IPS-20b (cell line): ENCODE data around the gene H2AZ2.

Experiments used
- H3K27ac ChIP-seq: one replicate; pipeline ENCODE4 v1.5.1; 2013; ENCODE audit warnings: low read length
- H3K27me3 ChIP-seq: 2 replicates; pipeline ENCODE4 v1.6.1; 2013; ENCODE audit warnings: mild to moderate bottlenecking, low read length, inconsistent platforms; ENCODE audit not compliant: insufficient read depth
- H3K36me3 ChIP-seq: 2 replicates; pipeline ENCODE4 v1.6.1; 2013; ENCODE audit warnings: low read depth, mild to moderate bottlenecking, inconsistent platforms, low read length, moderate library complexity; ENCODE audit not compliant: insufficient read depth
- H3K4me1 ChIP-seq: 2 replicates; pipeline ENCODE4 v1.6.1; 2013; ENCODE audit warnings: mild to moderate bottlenecking, control low read depth, inconsistent platforms, low read length, moderate library complexity; ENCODE audit not compliant: insufficient read depth
- H3K4me3 ChIP-seq: 2 replicates; pipeline ENCODE4 v1.5.1; 2013; ENCODE audit warnings: mild to moderate bottlenecking, low read length, inconsistent platforms
- H3K9ac ChIP-seq: 2 replicates; pipeline ENCODE4 v1.6.1; 2013; ENCODE audit warnings: low read depth, mild to moderate bottlenecking, inconsistent platforms, low read length, moderate library complexity
- H3K9me3 ChIP-seq: 2 replicates; pipeline ENCODE4 v1.6.1; 2013; ENCODE audit warnings: mild to moderate bottlenecking, low read depth, low read length, inconsistent platforms; ENCODE audit not compliant: insufficient read depth

H2AZ2 gene

GRCh38 chr7:44847920-44848634 is at the start of gene H2AZ2:
H2AZ2 (minus strand) TSS chr7:44848087; CDS start chr7:44847971, 116 bp downstream.
- no peaks in the 10 kb centered on the region for H3K27me3 ChIP-seq

GRCh38 chr7:44897309-44897708 is 49.4 kb upstream of the H2AZ2 start:
- Histone ChIP-seq H3K4me3 (no peak overlapping the region), H3K9ac (no peak overlapping the region), H3K9me3 (no peaks in the 10 kb centered on the region), H3K36me3 (no peaks in the 10 kb centered on the region), H3K27ac (no peak overlapping the region), H3K27me3 (no peaks in the 10 kb centered on the region), H3K4me1 (no peaks in the 10 kb centered on the region)

More at GRCh38 chr7:44847920-44848634, at the start of gene H2AZ2:
- Histone ChIP-seq H3K9ac (peak within 1 kb of the TSS; percentile 98), H3K4me3 (peak within 1 kb of the TSS; percentile 99), H3K27ac (peak within 1 kb of the TSS; percentile 97), H3K9me3 (no peaks in the 10 kb centered on the region), H3K4me1 (no peaks in the 10 kb centered on the region; the same call in 1 of the 2 replicates), H3K36me3 (no peaks in the 10 kb centered on the region)

- Histone ChIP-seq H3K9me3 (no peaks in the 10 kb centered on the region), H3K36me3 (no peaks in the 10 kb centered on the region), H3K4me1 (no peaks in the 10 kb centered on the region), H3K27me3 (no peaks in the 10 kb centered on the region), H3K4me3 (no peak overlapping the region), H3K27ac (no peak overlapping the region), H3K9ac (no peak overlapping the region)
Observed at GRCh38 chr7:44894888-44895580, 47.1 kb upstream of the H2AZ2 start.

GRCh38 chr7:44893710-44894234 is 45.9 kb upstream of the H2AZ2 start:
- H3K27me3 ChIP-seq: no peaks in the 10 kb centered on the region
- no peak overlapping the region for H3K27ac ChIP-seq
- H3K36me3 ChIP-seq: no peaks in the 10 kb centered on the region
- H3K4me3 ChIP-seq: no peak overlapping the region
- H3K9me3 ChIP-seq: no peaks in the 10 kb centered on the region
- no peak overlapping the region for H3K9ac ChIP-seq
- no peaks in the 10 kb centered on the region for H3K4me1 ChIP-seq

GRCh38 chr7:44891791-44892190 is 43.9 kb upstream of the H2AZ2 start:
- Histone ChIP-seq H3K27ac (no peak overlapping the region), H3K36me3 (no peaks in the 10 kb centered on the region), H3K9ac (no peak overlapping the region), H3K9me3 (no peaks in the 10 kb centered on the region), H3K27me3 (no peaks in the 10 kb centered on the region), H3K4me3 (no peak overlapping the region), H3K4me1 (no peaks in the 10 kb centered on the region)

- no peaks in the 10 kb centered on the region for H3K9me3 ChIP-seq
- no peaks in the 10 kb centered on the region for H3K36me3 ChIP-seq
- no peak overlapping the region for H3K9ac ChIP-seq
- no peak overlapping the region for H3K27ac ChIP-seq
- no peaks in the 10 kb centered on the region for H3K27me3 ChIP-seq
- no peak overlapping the region for H3K4me3 ChIP-seq
- H3K4me1 ChIP-seq: no peaks in the 10 kb centered on the region
Observed at GRCh38 chr7:44891372-44891771, 43.5 kb upstream of the H2AZ2 start.

GRCh38 chr7:44889086-44889781 is 41.3 kb upstream of the H2AZ2 start:
- no peak overlapping the region for H3K9ac ChIP-seq
- H3K4me3 ChIP-seq: no peak overlapping the region
- H3K36me3 ChIP-seq: no peaks in the 10 kb centered on the region
- no peaks in the 10 kb centered on the region for H3K27me3 ChIP-seq
- no peaks in the 10 kb centered on the region for H3K9me3 ChIP-seq
- H3K27ac ChIP-seq: no peak overlapping the region
- no peaks in the 10 kb centered on the region for H3K4me1 ChIP-seq

- no peaks in the 10 kb centered on the region for H3K27me3 ChIP-seq
- no peaks in the 10 kb centered on the region for H3K9me3 ChIP-seq
- peaks cover 10% of the 10 kb centered on the region for H3K4me1 ChIP-seq
- no peak overlapping the region for H3K4me3 ChIP-seq
- no peak overlapping the region for H3K9ac ChIP-seq
- peaks cover 16% of the 10 kb centered on the region for H3K36me3 ChIP-seq
- no peak overlapping the region for H3K27ac ChIP-seq
Observed at GRCh38 chr7:44887293-44887692, 39.4 kb upstream of the H2AZ2 start.

- peak within 1 kb of the TSS; percentile 99 for H3K27ac ChIP-seq
- peak within 1 kb of the TSS; percentile 93 for H3K9ac ChIP-seq
- no peaks in the 10 kb centered on the region for H3K27me3 ChIP-seq
- H3K4me3 ChIP-seq: peak within 1 kb of the TSS; percentile 96
- no peaks in the 10 kb centered on the region for H3K9me3 ChIP-seq
- H3K36me3 ChIP-seq: peaks cover 25% of the 10 kb centered on the region
- H3K4me1 ChIP-seq: peaks cover 14% of the 10 kb centered on the region
Observed at GRCh38 chr7:44885394-44886317, 37.8 kb upstream of the H2AZ2 start, which contains the start of gene PURB. PURB (minus strand) TSS chr7:44885530; CDS start chr7:44885348, 182 bp downstream.

- Histone ChIP-seq H3K4me1 (peaks cover 14% of the 10 kb centered on the region), H3K9ac (peak overlapping the region; percentile 62; the same call in 1 of the 2 replicates), H3K27ac (no peak overlapping the region), H3K36me3 (peaks cover 30% of the 10 kb centered on the region), H3K4me3 (peak overlapping the region; percentile 71), H3K9me3 (no peaks in the 10 kb centered on the region), H3K27me3 (no peaks in the 10 kb centered on the region)
Observed at GRCh38 chr7:44884621-44885393, 36.9 kb upstream of the H2AZ2 start.
